PC-3 (cell line): ENCODE results near the gene NAV2. TPM values are rescaled to one million over a fixed set of nuclear protein-coding genes. Genes with fewer than 3 reads are reported as not detected.

Source experiments
- ATAC-seq: fragments of 200-7000 bp; cut with Tn5 transposase; 2 replicates; pipeline ENCODE4 v1.9.1; 2020; ENCODE audit warnings: mild to moderate bottlenecking, moderate library complexity
- BruUV-seq: library from RNA; stranded (reverse); fragments of 400-500 nt; replicated peaks from 2 replicates; lab custom pipeline; 2021; lab: Mats Ljungman, UMichigan
- CTCF ChIA-PET: fragments of 300-600 bp; sonication (Branson Sonifier 250); formaldehyde crosslinking; loops from one replicate; lab custom pipeline; 2022; ENCODE audit warnings: antibody characterized with exemption; lab: Charles Lee
- POLR2A ChIA-PET: fragments of 300-600 bp; sonication (Branson Sonifier 250); formaldehyde crosslinking; loops from one replicate; lab custom pipeline; 2022; ENCODE audit warnings: antibody characterized with exemption; ENCODE audit not compliant: unreplicated experiment; lab: Charles Lee
- DNase-seq: peaks from one replicate; pipeline ENCODE4 v3.0.0-alpha.2; 2015
- H2AFZ ChIP-seq: fragments of 300-600 bp; sonication (generic); 2 replicates; pipeline ENCODE4 v1.6.0; 2016; ENCODE audit warnings: antibody characterized with exemption, low read length
- H3F3A ChIP-seq: fragments of 300-600 bp; sonication (generic); one replicate; pipeline ENCODE4 v1.6.0; 2017; ENCODE audit warnings: antibody characterized with exemption, low read length, control low read depth, mild to moderate bottlenecking; ENCODE audit not compliant: unreplicated experiment
- H3K27ac ChIP-seq: fragments of 300-600 bp; sonication (generic); 2 replicates; pipeline ENCODE4 v1.5.1; 2016; ENCODE audit warnings: mild to moderate bottlenecking, low read length
- H3K27me3 ChIP-seq: fragments of 300-600 bp; sonication (generic); 2 replicates; pipeline ENCODE4 v1.6.1; 2016; ENCODE audit warnings: low read length, mixed read lengths
- H3K36me3 ChIP-seq: fragments of 300-600 bp; sonication (generic); 2 replicates; pipeline ENCODE4 v1.6.1; 2016; ENCODE audit warnings: low read depth, mixed run types, low read length, mixed read lengths
- H3K4me1 ChIP-seq: fragments of 300-600 bp; sonication (generic); 2 replicates; pipeline ENCODE4 v1.5.1; 2016; ENCODE audit warnings: low read length; ENCODE audit not compliant: insufficient read depth
- H3K4me2 ChIP-seq: fragments of 300-600 bp; sonication (generic); 2 replicates; pipeline ENCODE4 v1.6.0; 2016; ENCODE audit warnings: low read length
- H3K4me3 ChIP-seq: fragments of 300-600 bp; sonication (generic); 2 replicates; pipeline ENCODE4 v1.5.1; 2016; ENCODE audit warnings: mild to moderate bottlenecking, low read length, mixed read lengths
- H3K79me2 ChIP-seq: fragments of 300-600 bp; sonication (generic); 2 replicates; pipeline ENCODE4 v1.6.1; 2017; ENCODE audit warnings: low read length, mixed read lengths
- H3K9ac ChIP-seq: fragments of 300-600 bp; sonication (generic); 2 replicates; pipeline ENCODE4 v1.6.0; 2016; ENCODE audit warnings: mild to moderate bottlenecking, low read length
- H3K9me2 ChIP-seq: fragments of 300-600 bp; sonication (generic); replicated peaks from 2 replicates; pipeline ENCODE4 v1.6.1; 2016; ENCODE audit warnings: mixed run types, low read length, mixed read lengths
- H3K9me3 ChIP-seq: fragments of 300-600 bp; sonication (generic); 2 replicates; pipeline ENCODE4 v1.6.1; 2016; ENCODE audit warnings: low read length, mixed read lengths
- H4K20me1 ChIP-seq: fragments of 300-600 bp; sonication (generic); 2 replicates; pipeline ENCODE4 v1.6.1; 2016; ENCODE audit warnings: low read length, mixed read lengths
- CTCF ChIP-seq: fragments of 300-600 bp; sonication (generic); conservative IDR thresholded peaks from 2 replicates; pipeline ENCODE4 v1.5.1; 2017; ENCODE audit warnings: antibody characterized with exemption, low read depth, mild to moderate bottlenecking, low read length
- EZH2 ChIP-seq: fragments of 300-600 bp; sonication (generic); IDR thresholded peaks from one replicate; pipeline ENCODE4 v1.6.1; 2017; ENCODE audit warnings: antibody characterized with exemption, mild to moderate bottlenecking, low read length; ENCODE audit not compliant: unreplicated experiment
- EZH2phosphoT487 ChIP-seq: fragments of 300-600 bp; sonication (generic); IDR thresholded peaks from 2 replicates; pipeline ENCODE4 v1.6.1; 2018; ENCODE audit warnings: mild to moderate bottlenecking, antibody characterized with exemption, low read length, borderline replicate concordance
- intact Hi-C: fragments of 100-400 bp; cut with micrococcal nuclease; formaldehyde crosslinking; loops from 2 replicates; pipeline ENCODE4 v1.9.0; 2023
- total RNA-seq: library from RNA; depleted of rRNA; stranded (reverse); fragments of >200 nt; gene quantifications from 2 replicates; pipeline ENCODE4 v1.2.3, GENCODE V29; 2014

The NAV2 gene
- total RNA-seq, 1 experiment from 2014 or later, result 10.4 TPM

DNA sequence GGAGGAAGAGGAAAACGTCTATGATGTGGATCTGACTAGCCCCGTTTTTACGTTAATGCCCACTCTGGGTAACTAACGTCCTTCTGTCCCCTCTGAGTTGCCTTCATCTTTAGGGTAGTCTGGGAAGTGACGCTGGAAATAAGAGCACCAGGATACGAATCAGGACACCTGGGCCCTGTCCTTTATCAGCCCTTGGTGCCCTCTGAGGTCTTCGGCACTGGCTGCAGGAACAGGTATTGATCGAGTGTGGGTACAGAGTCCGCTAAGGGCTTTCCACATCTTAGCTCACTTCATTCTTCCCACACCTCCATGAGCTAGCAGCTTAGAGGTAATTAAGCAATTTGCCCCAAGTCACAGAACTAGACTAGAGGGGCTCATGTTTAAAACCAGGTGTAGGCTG lies 223.8 kb downstream of the NAV2 start:
- Histone ChIP-seq H3K4me2 (no peak overlapping the region), H4K20me1 (0 out of 2 replicates have a peak, but pooled peaks cover 5% of the 10 kb centered on the region), H3K9me3 (no peaks in the 10 kb centered on the region), H3K4me1 (peaks cover 20% of the 10 kb centered on the region), H3K79me2 (no peaks in the 10 kb centered on the region), H3K27me3 (no peaks in the 10 kb centered on the region), H3K9me2 (no peaks in the 10 kb centered on the region), H3K36me3 (no peaks in the 10 kb centered on the region), H3F3A (no peaks in the 10 kb centered on the region), H3K4me3 (no peak overlapping the region), H3K9ac (no peak overlapping the region), H2AFZ (no peak overlapping the region), H3K27ac (no peak overlapping the region)
- ATAC-seq (no peak), DNase-seq (no peak)
- no TSS peak for BruUV-seq
- TF ChIP-seq EZH2 (no peak), CTCF (no peak), EZH2phosphoT487 (no peak)
- intact Hi-C loops, result no loop called here
- ChIA-PET CTCF (no interaction called here), POLR2A (interaction anchor here (0.6 to 0.7 kb wide), 2 partner anchors 175 to 1443 kb away, joined by 3 to 4 read pairs; no protein-coding TSS in a partner anchor)

- Histone ChIP-seq H3K9me2 (no peaks in the 10 kb centered on the region), H3K9ac (no peak overlapping the region), H3K4me3 (no peak overlapping the region), H3F3A (no peaks in the 10 kb centered on the region), H3K4me2 (0 out of 2 replicates have a peak overlapping the region, but pooled peaks have one; percentile 24), H3K9me3 (no peaks in the 10 kb centered on the region), H4K20me1 (0 out of 2 replicates have a peak, but pooled peaks cover 5% of the 10 kb centered on the region), H3K79me2 (no peaks in the 10 kb centered on the region), H2AFZ (no peak overlapping the region), H3K36me3 (no peaks in the 10 kb centered on the region), H3K27me3 (no peaks in the 10 kb centered on the region), H3K27ac (peak overlapping the region; percentile 24; the same call in 1 of the 2 replicates), H3K4me1 (peaks cover 20% of the 10 kb centered on the region)
- TF ChIP-seq CTCF (peak; percentile 92), EZH2 (no peak)
- intact Hi-C loops, result loop anchor here (2.0 kb wide), 2 partner anchors 34 to 194 kb away; no protein-coding TSS in a partner anchor
- DNase-seq, result peak; percentile 73
- BruUV-seq, result no TSS peak
- ChIA-PET POLR2A (interaction anchor here (0.6 kb wide), 1 partner anchor 61 kb away, joined by 4 read pairs; no protein-coding TSS in a partner anchor), CTCF (interaction anchor here (0.5 kb wide), 1 partner anchor 505 kb away, joined by 4 read pairs; no protein-coding TSS in a partner anchor)
- ATAC-seq, result peak; percentile 53
These were observed 225.7 kb downstream of the NAV2 start for GRCh38 chr11:19938169-19938856.
